MCF 10A (cell line): ENCODE data around the gene MSI1. TPM values are rescaled to one million over a fixed set of nuclear protein-coding genes. Genes with fewer than 3 reads are reported as not detected.

ENCODE experiments used
- BruUV-seq: library from RNA; stranded (reverse); fragments of 400-500 nt; replicated peaks from 2 replicates; lab custom pipeline; 2021; lab: Mats Ljungman, UMichigan
- CTCF ChIA-PET: fragments of 300-600 bp; sonication (Branson Sonifier 250); formaldehyde crosslinking; extraction: SDS; loops from one replicate; lab custom pipeline; 2021; ENCODE audit warnings: antibody characterized with exemption, inconsistent platforms; lab: Yijun Ruan, JAX
- POLR2A ChIA-PET: fragments of 300-600, 350-650 bp; sonication (Branson Sonifier 250); formaldehyde crosslinking; extraction: SDS; loops from one replicate; lab custom pipeline; 2020; ENCODE audit warnings: antibody characterized with exemption, inconsistent platforms; lab: Yijun Ruan, JAX
- DNase-seq: peaks from one replicate; pipeline ENCODE4 v3.0.0-alpha.2; 2018; ENCODE audit not compliant: unreplicated experiment
- H3K27ac Mint-ChIP-seq: one replicate; pipeline ENCODE4 v1.8.0; 2022; ENCODE audit warnings: mild to moderate bottlenecking, low read depth, mixed read lengths; ENCODE audit not compliant: unreplicated experiment
- H3K27me3 Mint-ChIP-seq: one replicate; pipeline ENCODE4 v1.8.0; 2022; ENCODE audit warnings: mixed read lengths; ENCODE audit not compliant: insufficient read depth, unreplicated experiment
- H3K36me3 Mint-ChIP-seq: one replicate; pipeline ENCODE4 v1.8.0; 2022; ENCODE audit warnings: mild to moderate bottlenecking, moderate library complexity, mixed read lengths; ENCODE audit not compliant: insufficient read depth, unreplicated experiment
- H3K4me1 Mint-ChIP-seq: one replicate; pipeline ENCODE4 v1.8.0; 2022; ENCODE audit warnings: mixed read lengths; ENCODE audit not compliant: insufficient read depth, unreplicated experiment
- H3K4me3 Mint-ChIP-seq: one replicate; pipeline ENCODE4 v1.8.0; 2022; ENCODE audit warnings: mild to moderate bottlenecking, moderate library complexity, mixed read lengths; ENCODE audit not compliant: unreplicated experiment
- H3K9me3 Mint-ChIP-seq: one replicate; pipeline ENCODE4 v1.8.0; 2022; ENCODE audit warnings: mixed read lengths; ENCODE audit not compliant: unreplicated experiment
- intact Hi-C: fragments of 100-400 bp; cut with micrococcal nuclease; formaldehyde crosslinking; loops from 2 replicates; pipeline ENCODE4 v1.14.1; 2022
- total RNA-seq: library from RNA; stranded (reverse); gene quantifications from 2 replicates; pipeline ENCODE4 v1.2.3, GENCODE V29; 2022
- TF ChIP-seq, protein P1 (sequence below): fragments of 200-600 bp; IDR thresholded peaks from one replicate; pipeline ENCODE4 v1.8.0; 2022; ENCODE audit warnings: antibody characterized with exemption, mild to moderate bottlenecking; ENCODE audit not compliant: unreplicated experiment

MSI1 gene
- total RNA-seq, 1 experiment from 2014 or later, result not detected

DNA sequence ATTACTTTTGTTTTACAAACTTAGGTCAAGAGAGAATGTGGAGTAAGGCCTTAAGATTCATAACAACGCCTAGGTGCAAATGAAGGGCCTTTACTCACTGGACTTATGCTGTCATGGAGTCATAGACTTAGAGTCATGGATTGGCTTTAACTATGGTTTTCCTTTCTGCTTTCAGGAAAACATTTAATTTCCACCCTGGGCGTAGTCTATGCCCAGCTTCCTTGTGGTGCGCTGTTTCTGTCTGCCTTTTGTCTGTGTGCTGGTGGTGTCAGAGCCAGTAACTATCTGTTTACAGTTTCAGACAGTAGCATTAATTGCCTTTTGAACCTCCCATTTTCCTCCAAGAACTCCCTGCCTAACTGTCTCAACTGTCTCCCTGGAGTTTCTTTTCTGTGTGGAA lies 37.1 kb upstream of the MSI1 start:
- intact Hi-C loops, result no loop called here
- ChIA-PET POLR2A (no interaction called here), CTCF (no interaction called here)
- Mint-ChIP-seq H3K4me3 (no peak overlapping the region), H3K36me3 (no peaks in the 10 kb centered on the region), H3K9me3 (no peaks in the 10 kb centered on the region), H3K4me1 (no peaks in the 10 kb centered on the region), H3K27ac (no peak overlapping the region), H3K27me3 (no peaks in the 10 kb centered on the region)
- no peak for DNase-seq
- no TSS peak for BruUV-seq
- TF ChIP-seq, protein P1, sequence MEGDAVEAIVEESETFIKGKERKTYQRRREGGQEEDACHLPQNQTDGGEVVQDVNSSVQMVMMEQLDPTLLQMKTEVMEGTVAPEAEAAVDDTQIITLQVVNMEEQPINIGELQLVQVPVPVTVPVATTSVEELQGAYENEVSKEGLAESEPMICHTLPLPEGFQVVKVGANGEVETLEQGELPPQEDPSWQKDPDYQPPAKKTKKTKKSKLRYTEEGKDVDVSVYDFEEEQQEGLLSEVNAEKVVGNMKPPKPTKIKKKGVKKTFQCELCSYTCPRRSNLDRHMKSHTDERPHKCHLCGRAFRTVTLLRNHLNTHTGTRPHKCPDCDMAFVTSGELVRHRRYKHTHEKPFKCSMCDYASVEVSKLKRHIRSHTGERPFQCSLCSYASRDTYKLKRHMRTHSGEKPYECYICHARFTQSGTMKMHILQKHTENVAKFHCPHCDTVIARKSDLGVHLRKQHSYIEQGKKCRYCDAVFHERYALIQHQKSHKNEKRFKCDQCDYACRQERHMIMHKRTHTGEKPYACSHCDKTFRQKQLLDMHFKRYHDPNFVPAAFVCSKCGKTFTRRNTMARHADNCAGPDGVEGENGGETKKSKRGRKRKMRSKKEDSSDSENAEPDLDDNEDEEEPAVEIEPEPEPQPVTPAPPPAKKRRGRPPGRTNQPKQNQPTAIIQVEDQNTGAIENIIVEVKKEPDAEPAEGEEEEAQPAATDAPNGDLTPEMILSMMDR, result no peak

GRCh38 chr12:120404271-120404670 lies 35.3 kb upstream of the MSI1 start:
- intact Hi-C loops, result no loop called here
- no peaks in the 10 kb centered on the region for H3K27me3 Mint-ChIP-seq
- CTCF ChIA-PET, result interaction anchor here (0.6 to 1.0 kb wide), 3 partner anchors 26 to 82 kb away, joined by 3 to 5 read pairs (median 3); no protein-coding TSS in a partner anchor
- H3K4me3 Mint-ChIP-seq, result no peak overlapping the region
- TF ChIP-seq, protein P1, result no peak
- H3K4me1 Mint-ChIP-seq, result no peaks in the 10 kb centered on the region
- POLR2A ChIA-PET, result no interaction called here
- no peaks in the 10 kb centered on the region for H3K9me3 Mint-ChIP-seq
- H3K27ac Mint-ChIP-seq, result no peak overlapping the region
- no peaks in the 10 kb centered on the region for H3K36me3 Mint-ChIP-seq
- no TSS peak for BruUV-seq
- no peak for DNase-seq

GRCh38 chr12:120403869-120404268 lies 34.9 kb upstream of the MSI1 start:
- no peaks in the 10 kb centered on the region for H3K36me3 Mint-ChIP-seq
- BruUV-seq, result no TSS peak
- POLR2A ChIA-PET, result no interaction called here
- CTCF ChIA-PET, result interaction anchor here (0.6 to 1.0 kb wide), 2 partner anchors 26 to 50 kb away, joined by 3 to 5 read pairs; no protein-coding TSS in a partner anchor
- H3K27me3 Mint-ChIP-seq, result no peaks in the 10 kb centered on the region
- H3K27ac Mint-ChIP-seq, result no peak overlapping the region
- TF ChIP-seq, protein P1, result no peak
- no peaks in the 10 kb centered on the region for H3K9me3 Mint-ChIP-seq
- intact Hi-C loops, result no loop called here
- DNase-seq, result no peak
- no peak overlapping the region for H3K4me3 Mint-ChIP-seq
- H3K4me1 Mint-ChIP-seq, result no peaks in the 10 kb centered on the region

- Mint-ChIP-seq H3K27me3 (no peaks in the 10 kb centered on the region), H3K4me1 (no peaks in the 10 kb centered on the region), H3K36me3 (no peaks in the 10 kb centered on the region), H3K4me3 (no peak overlapping the region), H3K9me3 (no peaks in the 10 kb centered on the region), H3K27ac (no peak overlapping the region)
- no TSS peak for BruUV-seq
- TF ChIP-seq, protein P1, result no peak
- ChIA-PET CTCF (no interaction called here), POLR2A (no interaction called here)
- no peak for DNase-seq
- intact Hi-C loops, result no loop called here
Measured at GRCh38 chr12:120402217-120402616, 33.3 kb upstream of the MSI1 start.
